GM18861 (cell line): ENCODE results near the gene MAN1A1.
"Not testable (repeated sequence)": the region's sequence is repeated elsewhere in the genome, so short reads cannot be mapped to it uniquely, and the experiment has no call there.

Experiments
- ATAC-seq: cut with Tn5 transposase; IDR thresholded peaks from one replicate; pipeline ENCODE4 v1.9.1; 2021; ENCODE audit not compliant: unreplicated experiment

Gene MAN1A1

GRCh38 chr6:119174879-119175817 is 174.4 kb downstream of the MAN1A1 start:
- ATAC-seq: no peak

DNA sequence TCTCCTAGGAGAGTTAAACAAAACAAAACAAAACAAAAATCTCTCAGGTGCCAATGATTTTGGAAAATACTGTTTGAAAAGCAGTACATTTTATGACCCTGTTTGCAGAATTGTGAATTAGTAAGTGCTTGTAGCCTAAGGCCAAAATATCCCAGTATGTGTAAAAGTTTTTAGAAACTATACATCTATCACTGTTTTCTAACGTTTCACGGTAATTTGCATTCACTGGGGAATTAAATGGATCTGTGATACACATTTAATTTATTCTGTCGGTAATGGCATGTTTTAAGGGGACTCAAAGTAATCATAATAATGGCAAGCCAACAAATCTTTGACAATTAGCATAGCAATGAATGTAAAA is 175.5 kb downstream of the MAN1A1 start:
- no peak for ATAC-seq

DNA sequence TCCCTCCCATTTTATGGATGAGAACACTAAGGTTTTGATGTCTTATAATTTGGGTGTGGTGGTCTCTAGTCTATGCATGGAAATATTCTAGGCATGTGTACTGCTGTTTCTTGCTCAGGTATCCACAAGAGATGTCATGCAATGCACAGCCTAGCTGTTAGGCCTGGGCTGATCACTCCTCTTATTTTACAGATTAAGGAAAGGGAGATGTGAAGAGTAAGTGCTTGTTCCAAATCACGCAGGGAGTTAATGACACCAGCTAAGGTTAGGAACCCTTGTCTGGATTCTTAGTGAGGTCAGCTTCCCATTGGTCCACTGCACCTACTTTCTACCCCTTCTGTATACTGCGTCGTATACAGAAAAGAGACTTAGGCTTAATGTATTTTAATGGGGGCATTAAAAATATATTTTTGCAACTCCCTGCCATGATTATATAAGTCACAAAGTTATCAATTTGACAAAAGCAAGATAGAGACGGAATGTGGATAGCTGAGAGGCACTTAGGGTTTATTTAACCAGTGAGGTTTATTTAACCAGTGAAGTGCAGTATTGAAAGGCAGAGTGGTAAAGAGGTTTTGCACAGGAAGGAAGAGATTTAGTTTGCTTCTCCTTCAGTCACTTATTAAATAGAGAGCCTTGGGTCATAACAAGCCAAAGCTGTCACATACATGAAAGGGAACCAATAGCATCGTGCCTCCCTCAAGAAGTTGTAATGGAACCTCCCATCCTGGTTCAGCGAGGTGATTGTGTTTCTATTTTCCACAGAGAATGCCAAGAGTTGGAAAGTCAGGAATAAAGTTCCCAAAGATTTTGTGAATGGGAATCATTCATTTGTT is 176.1 kb downstream of the MAN1A1 start:
- ATAC-seq: no peak

- ATAC-seq: no peak
Observed at GRCh38 chr6:119172824-119173223, 176.7 kb downstream of the MAN1A1 start.

DNA sequence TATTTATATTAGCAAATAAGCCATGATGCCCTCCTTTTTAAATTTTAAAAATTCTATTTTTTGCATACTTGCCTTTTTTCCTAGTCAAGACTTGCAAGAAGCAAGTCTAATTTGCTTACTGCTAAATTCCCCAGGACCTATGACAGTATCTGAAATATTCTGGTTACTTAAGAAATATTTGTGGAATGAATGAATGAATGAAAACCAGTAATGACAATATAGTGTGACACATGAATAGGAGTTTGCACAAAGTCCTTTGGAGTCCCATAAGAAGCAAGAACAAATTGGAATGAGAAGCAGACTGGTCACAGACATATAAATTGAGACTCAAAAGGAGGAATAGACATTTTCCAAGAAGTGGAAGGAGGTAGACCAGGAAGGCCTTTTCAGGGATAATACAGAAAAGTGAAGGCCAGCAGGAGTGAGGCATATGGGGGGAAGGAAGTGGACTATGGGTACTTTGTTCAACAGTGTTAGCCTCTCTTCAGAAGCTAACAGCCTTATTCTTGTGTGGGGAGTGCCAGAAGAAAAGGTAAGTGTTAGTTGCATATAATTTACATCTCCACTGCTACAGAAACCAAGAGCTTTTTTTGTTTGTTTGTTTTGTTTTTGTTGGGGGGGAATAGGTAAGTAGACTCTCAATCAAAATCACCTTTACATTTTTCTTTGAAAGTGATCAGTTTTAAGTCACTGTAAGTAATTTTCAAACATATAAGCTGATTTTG is 177.5 kb downstream of the MAN1A1 start:
- no peak for ATAC-seq

- no peak for ATAC-seq
Observed at GRCh38 chr6:119171088-119171841, 178.3 kb downstream of the MAN1A1 start.

GRCh38 chr6:119170447-119171087 is 179.0 kb downstream of the MAN1A1 start:
- no peak for ATAC-seq

DNA sequence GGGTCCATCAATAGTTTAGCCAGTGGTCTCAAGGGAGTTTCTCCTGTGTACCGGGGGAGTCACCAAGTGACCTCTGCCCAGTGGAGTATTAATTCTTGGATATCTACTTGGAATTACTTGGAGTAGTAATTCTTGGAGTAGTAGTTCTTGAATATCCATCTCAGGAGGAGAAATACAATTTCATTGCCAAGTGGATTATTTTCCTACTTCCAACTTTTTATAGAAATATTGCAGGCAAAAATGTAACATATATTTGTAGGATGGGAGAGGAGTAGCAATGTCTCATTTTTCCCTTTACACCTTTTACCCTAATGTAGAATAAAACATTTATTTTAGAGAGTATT is 179.5 kb downstream of the MAN1A1 start:
- ATAC-seq: no peak

DNA sequence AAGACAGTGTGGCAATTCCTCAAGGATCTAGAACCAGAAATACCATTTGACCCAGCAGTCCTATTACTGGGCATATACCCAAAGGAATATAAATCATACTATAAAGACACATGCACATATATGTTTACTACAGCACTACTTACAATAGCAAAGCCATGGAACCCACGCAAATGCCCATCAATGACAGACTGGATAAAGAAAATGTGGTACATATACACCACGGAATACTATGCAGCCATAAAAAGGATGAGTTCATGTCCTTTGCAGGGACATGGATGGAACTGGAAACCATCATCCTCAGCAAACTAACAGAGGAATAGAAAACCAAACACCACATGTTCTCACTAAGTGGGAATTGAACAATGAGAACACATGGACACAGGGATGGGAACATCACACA is 180.2 kb downstream of the MAN1A1 start:
- not testable (repeated sequence) for ATAC-seq

DNA sequence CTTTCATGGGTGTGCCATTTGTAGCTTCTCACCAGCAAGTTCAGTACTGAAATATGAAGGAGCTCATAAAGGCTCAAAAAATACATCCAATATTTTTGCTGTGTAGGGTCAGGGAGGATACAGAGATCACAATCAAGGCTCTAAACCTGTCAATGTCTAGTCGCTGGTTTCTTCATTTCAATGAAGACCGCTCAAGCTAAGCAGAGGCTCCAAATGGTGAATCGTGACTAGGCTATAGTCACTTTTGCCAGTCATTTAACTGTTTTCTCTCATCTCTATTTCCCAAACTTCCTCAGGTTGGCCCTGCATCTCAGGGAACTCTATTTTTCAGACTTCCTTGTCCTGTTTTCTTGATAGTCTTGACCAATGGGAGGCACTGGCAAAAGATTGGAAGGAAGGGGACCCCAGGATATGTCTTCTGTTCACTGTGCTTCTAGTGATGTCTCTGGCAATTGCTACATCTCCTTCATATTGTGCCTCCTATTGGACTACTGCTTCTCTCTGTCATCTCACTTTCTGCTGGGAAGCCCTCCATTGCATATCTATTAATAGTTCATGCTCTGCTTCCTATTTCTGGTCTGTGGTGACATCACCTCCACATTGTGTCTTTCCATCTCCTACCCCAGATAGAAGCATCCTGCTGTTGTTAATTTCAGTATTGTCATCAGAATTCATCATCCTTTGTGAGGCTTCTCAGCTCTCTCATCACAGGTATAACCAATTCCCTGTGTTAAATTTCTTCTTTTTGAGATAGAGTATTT is 183.4 kb downstream of the MAN1A1 start:
- no peak for ATAC-seq

DNA sequence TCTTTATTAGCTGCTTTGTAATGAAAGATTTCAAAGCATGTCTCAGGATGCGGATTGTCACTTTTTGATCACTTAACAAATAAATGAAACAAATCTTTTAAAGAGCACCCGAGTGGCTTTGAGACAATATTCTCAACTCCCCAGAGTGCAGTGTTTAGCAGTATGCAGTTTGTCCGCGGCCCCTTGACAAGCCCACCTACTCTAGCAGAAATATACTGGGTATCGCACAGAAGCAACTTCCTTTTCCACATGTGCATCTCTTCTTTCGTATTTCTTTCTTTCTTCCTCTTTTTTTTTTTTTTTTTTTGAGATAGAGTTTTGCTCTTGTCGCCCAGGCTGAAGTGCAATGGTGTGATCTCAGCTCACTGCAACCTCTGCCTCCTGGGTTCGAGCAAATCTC is 186.6 kb downstream of the MAN1A1 start:
- no peak for ATAC-seq

DNA sequence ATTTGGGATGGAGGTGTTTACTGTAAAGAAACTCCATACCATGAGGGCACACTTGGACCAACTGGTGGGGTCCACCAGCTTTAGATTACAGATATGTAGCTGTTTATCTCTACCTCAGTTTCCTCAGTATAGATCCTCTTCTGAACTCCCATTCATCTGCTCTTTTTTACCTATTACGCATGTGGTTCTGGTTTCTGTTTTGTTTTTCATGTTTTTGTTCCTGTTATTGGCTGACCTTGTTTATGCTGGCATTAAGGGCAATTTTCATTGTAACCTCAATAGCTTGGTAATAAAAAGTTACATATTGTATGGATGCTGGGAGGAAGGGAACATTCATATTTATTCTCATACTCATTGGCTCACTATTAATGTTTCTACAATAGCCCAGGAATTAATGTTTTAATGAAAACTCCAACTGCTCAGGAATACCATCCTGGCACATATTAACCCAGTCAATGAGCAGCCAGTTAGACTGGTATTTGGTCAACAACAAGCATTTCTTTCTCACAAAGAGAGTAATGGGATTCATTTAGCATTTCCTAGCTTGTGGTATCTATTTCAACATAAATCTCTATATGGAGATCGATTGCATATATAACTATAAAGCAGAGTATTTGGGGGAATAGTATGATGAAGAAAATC is 187.3 kb downstream of the MAN1A1 start:
- ATAC-seq: peak; percentile 67

GRCh38 chr6:119161438-119161837 is 188.1 kb downstream of the MAN1A1 start:
- ATAC-seq: no peak

- ATAC-seq: no peak
Observed at GRCh38 chr6:119160911-119161310, 188.7 kb downstream of the MAN1A1 start.

GRCh38 chr6:119158057-119158848 is 191.3 kb downstream of the MAN1A1 start:
- ATAC-seq: no peak

GRCh38 chr6:119157506-119157815 is 192.1 kb downstream of the MAN1A1 start:
- ATAC-seq: no peak

- no peak for ATAC-seq
Observed at GRCh38 chr6:119156757-119157505, 192.6 kb downstream of the MAN1A1 start.

DNA sequence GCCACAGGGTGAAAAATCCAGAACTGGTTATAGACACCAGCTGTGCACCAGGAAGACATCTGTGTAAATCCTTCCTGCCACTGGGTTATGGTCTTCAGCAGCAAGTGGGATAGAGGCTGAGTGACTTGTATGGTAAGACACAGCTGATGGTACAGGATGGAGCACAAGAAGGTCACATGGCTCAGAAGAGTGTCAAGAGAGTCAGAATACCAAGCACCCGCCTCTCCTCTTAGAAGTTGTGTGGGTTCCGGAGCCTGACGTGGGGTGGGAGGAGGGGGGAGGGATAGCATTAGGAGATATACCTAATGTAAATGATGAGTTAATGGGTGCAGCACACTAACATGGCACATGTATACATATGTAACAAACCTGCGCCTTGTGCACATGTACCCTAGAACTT is 193.5 kb downstream of the MAN1A1 start:
- not testable (repeated sequence) for ATAC-seq
